Esophagus muscularis mucosa (tissue), 4 donors: ENCODE measurements around the gene HK3. TPM values are rescaled to one million over a fixed set of nuclear protein-coding genes. Genes with fewer than 3 reads are reported as not detected.

Experiments
- DNase-seq: peaks from one replicate; pipeline ENCODE4 v3.0.0-alpha.2; 2017; ENCODE audit errors: extremely low spot score
- H3K27ac ChIP-seq, 4 donors: fragments of 200-600 bp; sonication (generic); replicated peaks in 1 of 4; 1 replicate in 3 of 4; 2 replicates in 1 of 4; pipeline ENCODE4 v1.5.1; 2016 to 2019; ENCODE audit warnings: mild to moderate bottlenecking in 1 of 4
- H3K27me3 ChIP-seq, 4 donors: fragments of 200-600 bp; sonication (generic); one replicate each; pipeline versions ENCODE4 v1.5.1 to v1.6.0; 2016 to 2019
- H3K36me3 ChIP-seq, 4 donors: fragments of 200-600 bp; sonication (generic); one replicate each; pipeline ENCODE4 v1.5.1; 2016 to 2019
- H3K4me1 ChIP-seq, 4 donors: fragments of 200-600 bp; sonication (generic); one replicate each; pipeline ENCODE4 v1.5.1; 2016 to 2019
- H3K4me3 ChIP-seq, 4 donors: fragments of 200-600 bp; sonication (generic); 1 replicate in 2 of 4; 2 replicates in 2 of 4; pipeline ENCODE4 v1.5.1; 2016 to 2019; ENCODE audit warnings: mild to moderate bottlenecking in 4 of 4, moderate library complexity in 1 of 4
- H3K9me3 ChIP-seq, 4 donors: fragments of 200-600 bp; sonication (generic); 1 replicate in 3 of 4; 2 replicates in 1 of 4; pipeline ENCODE4 v1.5.1; 2016 to 2019
- CTCF ChIP-seq, 3 experiments: fragments of 200-600 bp in 2 of 3; fragments of 450-650 bp in 1 of 3; sonication (generic) in 2 of 3; IDR thresholded peaks; one replicate each; pipeline ENCODE4 v1.5.1; 2017 to 2019; ENCODE audit warnings: antibody characterized with exemption in 3 of 3, mild to moderate bottlenecking in 2 of 3, moderate library complexity in 1 of 3
- EP300 ChIP-seq: sonication (generic); formaldehyde crosslinking; IDR thresholded peaks from one replicate; pipeline ENCODE4 v1.6.1; 2017; ENCODE audit warnings: antibody characterized with exemption
- POLR2A ChIP-seq: fragments of 450-650 bp; IDR thresholded peaks from one replicate; pipeline ENCODE4 v1.6.1; 2017; ENCODE audit warnings: antibody characterized with exemption, moderate library complexity, mild to moderate bottlenecking, low read depth
- POLR2AphosphoS5 ChIP-seq, 2 donors: sonication (generic); formaldehyde crosslinking; IDR thresholded peaks; one replicate each; pipeline ENCODE4 v1.6.1; 2017; ENCODE audit warnings: antibody characterized with exemption in 2 of 2
- WGBS: methylation state at CpG from one replicate; pipeline ENCODE4 v1.1.5; 2018; 5-methylcytosine and 5-hydroxymethylcytosine counted together
- intact Hi-C: fragments of 100-400 bp; cut with DNase I; formaldehyde crosslinking; loops from one replicate; pipeline ENCODE4 v1.15.1; 2023
- total RNA-seq, 4 donors: library from RNA; depleted of rRNA; stranded (reverse); fragments of >200 nt; gene quantifications; one replicate each; pipeline versions ENCODE4 v1.1.0 to v1.2.1, GENCODE V29; 2016

Gene HK3
- total RNA-seq, 4 donors from 2014 or later = 3.8 to 11.6 (median 6.9) TPM

GRCh38 chr5:176888016-176888864 is 10.9 kb downstream of the HK3 start:
- no peaks in the 10 kb centered on the region for H3K9me3 ChIP-seq
- DNase-seq = no peak
- H3K36me3 ChIP-seq = no peaks in the 10 kb centered on the region
- intact Hi-C loops = no loop called here
- 90% methylated on average over 23 of the region's 27 CpGs for WGBS
- H3K4me1 ChIP-seq = no peaks in the 10 kb centered on the region
- TF ChIP-seq EP300 (no peak), POLR2A (no peak), POLR2AphosphoS5 (IDR thresholded peaks at IDR 0.05) (no peak), CTCF (IDR thresholded peaks at IDR 0.05) (no peak)
- no peak overlapping the region for H3K27ac ChIP-seq
- no peak overlapping the region for H3K4me3 ChIP-seq
- peaks cover 0 to 6% (median 0%) of the 10 kb centered on the region in 4 donors for H3K27me3 ChIP-seq

- peaks cover 0 to 1% (median 0%) of the 10 kb centered on the region in 4 donors for H3K27me3 ChIP-seq
- no peak for DNase-seq
- intact Hi-C loops = no loop called here
- WGBS = 92% methylated on average over 5 of the region's 28 CpGs
- H3K9me3 ChIP-seq = no peaks in the 10 kb centered on the region
- H3K27ac ChIP-seq = no peak overlapping the region
- no peaks in the 10 kb centered on the region for H3K36me3 ChIP-seq
- TF ChIP-seq POLR2AphosphoS5 (IDR thresholded peaks at IDR 0.05) (no peak), EP300 (no peak), POLR2A (no peak), CTCF (IDR thresholded peaks at IDR 0.05) (no peak)
- H3K4me1 ChIP-seq = no peaks in the 10 kb centered on the region
- H3K4me3 ChIP-seq = no peak overlapping the region
Measured at GRCh38 chr5:176887252-176887849, 11.8 kb downstream of the HK3 start.

- Histone ChIP-seq H3K36me3 (no peaks in the 10 kb centered on the region), H3K27me3 (no peaks in the 10 kb centered on the region), H3K27ac (no peak overlapping the region), H3K4me1 (no peaks in the 10 kb centered on the region), H3K4me3 (no peak overlapping the region), H3K9me3 (no peaks in the 10 kb centered on the region)
- intact Hi-C loops = no loop called here
- 77% methylated on average over 7 of the region's 13 CpGs for WGBS
- DNase-seq = no peak
- TF ChIP-seq CTCF (IDR thresholded peaks at IDR 0.05) = no peak
- TF ChIP-seq EP300 = no peak
- no peak for TF ChIP-seq POLR2AphosphoS5 (IDR thresholded peaks at IDR 0.05)
- TF ChIP-seq POLR2A = no peak
Measured at GRCh38 chr5:176886336-176887251, 12.6 kb downstream of the HK3 start.

GRCh38 chr5:176884571-176884890 is 14.6 kb downstream of the HK3 start:
- Histone ChIP-seq H3K9me3 (no peaks in the 10 kb centered on the region), H3K27me3 (peaks cover 0 to 2% (median 0%) of the 10 kb centered on the region in 4 donors), H3K27ac (no peak overlapping the region), H3K4me1 (no peaks in the 10 kb centered on the region), H3K4me3 (no peak overlapping the region), H3K36me3 (no peaks in the 10 kb centered on the region)
- DNase-seq = no peak
- intact Hi-C loops = no loop called here
- TF ChIP-seq POLR2AphosphoS5 (IDR thresholded peaks at IDR 0.05) (no peak), EP300 (no peak)
- WGBS = 65% methylated on average over 4 of the region's 4 CpGs
